Measurements from ENCODE around the gene KCTD5.
A peak's percentile ranks its signal among the peaks of the same experiment; 100 is the strongest.
"Not testable (repeated sequence)": the region's sequence is repeated elsewhere in the genome, so short reads cannot be mapped to it uniquely, and the experiment has no call there.

KCTD5 gene, protein sequence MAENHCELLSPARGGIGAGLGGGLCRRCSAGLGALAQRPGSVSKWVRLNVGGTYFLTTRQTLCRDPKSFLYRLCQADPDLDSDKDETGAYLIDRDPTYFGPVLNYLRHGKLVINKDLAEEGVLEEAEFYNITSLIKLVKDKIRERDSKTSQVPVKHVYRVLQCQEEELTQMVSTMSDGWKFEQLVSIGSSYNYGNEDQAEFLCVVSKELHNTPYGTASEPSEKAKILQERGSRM

DNA sequence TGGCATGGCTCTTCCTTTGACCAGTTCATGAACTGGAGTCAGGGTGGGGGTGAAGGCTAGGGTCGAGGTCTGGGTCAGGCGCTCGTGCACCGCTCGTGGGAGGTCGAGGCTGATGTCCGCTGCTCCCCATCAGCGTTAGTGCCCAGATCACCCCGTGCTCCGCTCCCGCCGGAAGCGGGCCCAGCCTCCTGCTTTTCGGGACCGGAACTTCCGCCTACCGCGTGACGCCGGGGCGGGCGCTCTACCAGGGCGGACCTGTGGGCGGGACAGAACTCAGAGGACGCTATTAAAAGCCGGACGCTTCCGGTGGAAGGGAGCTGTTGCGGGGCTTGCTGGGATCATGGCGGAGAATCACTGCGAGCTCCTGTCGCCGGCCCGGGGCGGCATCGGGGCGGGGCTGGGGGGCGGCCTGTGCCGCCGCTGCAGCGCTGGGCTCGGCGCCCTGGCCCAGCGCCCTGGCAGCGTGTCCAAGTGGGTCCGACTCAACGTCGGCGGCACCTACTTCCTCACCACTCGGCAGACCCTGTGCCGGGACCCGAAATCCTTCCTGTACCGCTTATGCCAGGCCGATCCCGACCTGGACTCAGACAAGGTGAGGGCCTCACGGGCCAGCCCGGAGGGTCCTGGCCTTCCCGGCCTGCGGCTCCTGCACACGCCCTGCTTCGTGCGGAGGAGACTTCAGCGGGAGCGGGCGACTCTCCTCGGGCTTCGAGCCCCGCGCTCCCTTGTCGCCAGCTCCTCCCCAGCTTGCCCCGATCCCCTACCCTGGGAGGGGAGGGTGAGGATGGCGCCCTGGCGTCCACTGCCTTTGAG is at the start of gene KCTD5:
KCTD5 (plus strand) TSS at position 315 of the 813 bp plus-strand sequence; CDS start at position 341, 26 bp downstream.
- DNase-seq = peak; percentile 96

DNA sequence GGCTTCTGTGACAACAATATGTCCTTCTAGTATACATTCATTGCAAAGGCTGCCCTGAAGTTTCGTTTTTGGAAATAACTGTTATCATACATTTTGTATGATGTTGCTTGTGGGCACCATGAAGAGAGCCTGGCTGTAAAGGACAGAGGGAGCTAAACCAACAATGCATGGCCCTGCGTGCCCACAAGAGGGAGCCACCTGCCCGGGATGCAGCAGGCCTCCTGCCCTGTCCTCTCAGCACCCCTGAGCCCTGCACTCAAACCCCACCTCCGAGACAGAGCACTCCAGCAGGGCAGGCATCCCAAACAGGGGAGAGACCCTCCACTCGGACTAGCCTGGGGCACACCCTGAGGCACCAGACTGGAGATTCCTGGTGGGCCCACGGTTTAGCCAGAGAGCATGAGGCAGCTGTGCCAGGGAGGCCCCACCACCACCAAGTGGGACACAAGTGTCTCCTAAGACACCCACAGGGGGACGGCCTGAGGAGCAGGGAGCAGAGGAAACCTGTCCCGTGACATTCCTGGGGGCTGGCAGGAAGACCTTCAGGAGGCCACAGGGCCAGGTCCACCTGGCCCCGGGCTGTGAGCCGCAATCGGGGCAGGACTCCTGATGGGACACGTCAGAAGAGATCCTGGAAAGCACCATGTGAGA is 43.1 kb upstream of the KCTD5 start:
- peak; percentile 54 for DNase-seq

DNA sequence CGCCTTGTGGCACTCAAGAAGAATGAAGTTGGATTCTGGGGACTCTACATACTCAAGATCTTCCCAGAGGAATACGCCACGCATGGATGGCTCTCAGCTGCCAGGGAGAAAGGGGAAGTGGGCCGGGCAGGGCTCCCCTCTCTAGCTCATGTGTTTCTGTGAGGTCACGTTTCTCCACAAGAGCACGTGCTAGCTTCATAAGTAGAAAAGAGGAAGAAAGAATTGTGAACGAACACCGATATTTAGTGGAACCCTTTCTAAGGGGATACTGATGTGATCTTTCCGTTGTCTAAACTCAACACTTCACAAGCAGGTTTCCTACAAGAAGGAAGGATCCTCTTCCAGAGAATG is 42.6 kb upstream of the KCTD5 start:
- not testable (repeated sequence) for DNase-seq

DNA sequence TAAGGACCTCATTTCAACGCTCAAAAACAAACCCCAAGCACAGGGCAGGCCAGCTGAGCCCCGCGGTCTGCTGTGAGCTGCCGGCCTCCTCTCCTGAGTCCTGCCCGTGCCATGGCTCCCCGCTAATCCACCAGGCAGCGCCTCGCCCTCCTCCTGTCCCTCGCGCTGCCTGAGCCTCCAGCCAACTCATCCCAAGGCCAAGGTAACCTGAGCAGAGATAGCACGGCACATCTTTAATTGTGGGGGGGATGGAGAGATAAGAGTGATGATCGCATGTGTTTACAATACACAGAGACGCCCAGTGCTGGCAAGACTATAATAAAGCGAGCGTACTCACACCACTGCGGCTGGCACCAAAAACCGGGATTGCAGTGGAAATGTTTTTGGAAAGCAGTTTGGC is 39.8 kb upstream of the KCTD5 start:
- not testable (repeated sequence) for DNase-seq

DNA sequence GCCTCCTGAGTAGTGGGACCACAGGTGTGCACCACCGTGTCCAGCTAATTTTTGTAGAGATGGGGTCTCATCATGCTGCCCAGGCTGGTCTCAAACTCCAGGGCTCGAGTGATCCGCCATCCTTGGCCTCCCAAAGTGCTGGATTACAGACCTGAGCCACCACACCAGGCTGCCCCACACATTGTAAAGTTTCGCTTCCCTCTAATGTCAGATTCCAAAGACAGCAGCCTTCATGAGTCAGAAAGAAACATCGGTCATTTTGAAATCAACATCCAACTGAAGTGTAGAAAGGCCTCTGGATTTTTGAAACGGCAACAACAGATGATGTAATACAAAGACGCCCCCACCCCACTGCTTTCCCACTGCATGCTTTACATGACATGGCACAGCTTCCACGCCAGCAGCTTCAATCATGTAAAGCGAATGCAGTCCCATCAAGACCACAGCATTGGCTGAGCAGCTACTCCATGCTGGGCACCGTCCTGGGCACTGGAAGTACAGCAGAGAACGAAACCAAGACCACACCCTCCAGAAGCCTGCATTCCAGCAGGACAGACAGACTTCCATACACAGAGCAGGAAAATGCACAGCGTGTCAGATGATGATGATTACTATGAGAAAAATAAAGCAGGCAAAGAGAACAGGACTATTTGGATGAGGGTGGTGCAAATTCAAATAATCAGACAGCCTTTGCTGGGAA is 37.4 kb upstream of the KCTD5 start:
- not testable (repeated sequence) for DNase-seq

DNA sequence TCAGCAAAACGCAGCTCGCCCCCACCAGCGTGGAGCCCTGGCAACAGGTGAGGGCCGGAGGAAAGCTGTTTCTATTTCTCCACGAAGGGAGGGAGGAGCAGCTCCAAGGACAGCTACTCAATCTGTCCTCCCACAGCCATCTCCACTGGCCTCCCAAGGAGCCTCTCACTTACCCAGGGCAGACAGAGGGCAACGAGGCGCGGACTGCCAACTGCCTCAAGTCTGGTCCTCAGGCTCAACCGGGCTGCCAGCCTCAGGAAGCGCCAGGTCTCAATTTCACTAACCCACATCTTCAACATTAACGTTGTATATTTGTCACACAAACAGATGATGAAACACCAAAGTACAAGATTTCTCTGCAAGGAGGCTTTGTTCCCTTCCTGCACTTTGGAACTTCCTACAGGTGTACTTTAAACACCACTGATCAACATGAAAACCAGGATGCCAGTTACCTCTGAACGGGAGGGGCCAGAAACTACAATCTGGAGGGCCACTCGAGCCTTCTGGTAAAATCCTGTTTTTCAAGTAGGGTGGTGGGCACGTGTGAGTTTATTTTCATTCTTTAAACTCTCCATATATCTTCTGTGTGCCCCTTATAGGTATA is 31.0 kb upstream of the KCTD5 start:
- DNase-seq = not testable (repeated sequence)

DNA sequence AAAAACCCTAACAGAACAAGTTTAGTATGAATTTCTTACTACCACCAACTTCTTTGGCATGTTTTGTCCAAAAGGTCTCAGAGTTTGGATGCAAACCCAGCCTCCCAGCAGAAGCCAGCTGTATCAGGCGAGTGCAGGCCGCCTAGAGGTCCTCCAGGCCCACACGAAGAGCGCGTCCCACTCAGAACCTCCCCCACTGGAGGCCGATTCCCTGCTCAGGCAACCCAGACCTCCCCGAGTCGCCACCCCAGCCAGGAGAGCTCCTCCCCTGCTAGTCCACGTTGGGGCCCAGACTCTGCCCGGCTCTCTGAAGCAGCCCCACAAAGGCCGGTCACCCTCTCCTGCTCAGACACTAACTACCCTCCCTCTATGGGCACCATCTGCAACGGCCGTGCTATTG is 28.4 kb upstream of the KCTD5 start:
- not testable (repeated sequence) for DNase-seq

DNA sequence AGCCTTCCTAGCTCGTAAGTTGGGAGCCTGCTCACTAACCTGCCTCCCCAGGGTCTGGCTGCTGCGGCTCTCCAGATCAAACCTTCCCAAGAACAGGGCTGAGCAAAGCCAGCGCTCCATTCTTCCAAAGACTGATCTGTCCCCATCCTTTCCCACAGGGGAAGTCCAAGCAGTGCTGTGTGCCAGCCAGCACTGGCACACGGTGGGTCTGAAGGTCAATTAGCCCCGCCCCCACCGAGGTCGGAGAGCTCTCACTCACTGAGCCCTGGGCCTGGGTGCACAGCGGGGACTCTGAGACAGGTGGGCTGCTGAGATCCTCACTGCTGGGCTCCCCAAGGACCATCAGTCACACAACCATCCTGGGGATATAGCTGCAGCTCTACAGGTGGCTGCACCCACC is 27.4 kb upstream of the KCTD5 start:
- DNase-seq = not testable (repeated sequence)

DNA sequence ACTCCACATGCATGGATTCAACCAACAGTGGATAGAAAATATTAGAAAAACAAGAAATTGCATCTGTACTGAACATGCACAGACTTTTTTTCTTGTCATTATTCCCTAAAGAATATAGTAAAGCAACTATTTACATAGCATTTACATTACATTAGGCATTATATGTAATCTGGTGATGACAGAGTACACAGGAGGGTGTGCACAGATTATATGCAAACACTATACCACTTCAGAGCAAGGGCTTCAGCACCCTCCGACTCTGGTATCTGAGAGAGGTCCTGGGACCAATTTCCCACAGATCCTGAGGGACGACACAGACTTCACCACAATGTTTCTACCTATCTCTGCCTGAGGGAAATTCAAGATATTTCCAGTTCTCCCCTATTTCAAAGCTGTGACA is 25.3 kb upstream of the KCTD5 start:
- DNase-seq = no peak

DNA sequence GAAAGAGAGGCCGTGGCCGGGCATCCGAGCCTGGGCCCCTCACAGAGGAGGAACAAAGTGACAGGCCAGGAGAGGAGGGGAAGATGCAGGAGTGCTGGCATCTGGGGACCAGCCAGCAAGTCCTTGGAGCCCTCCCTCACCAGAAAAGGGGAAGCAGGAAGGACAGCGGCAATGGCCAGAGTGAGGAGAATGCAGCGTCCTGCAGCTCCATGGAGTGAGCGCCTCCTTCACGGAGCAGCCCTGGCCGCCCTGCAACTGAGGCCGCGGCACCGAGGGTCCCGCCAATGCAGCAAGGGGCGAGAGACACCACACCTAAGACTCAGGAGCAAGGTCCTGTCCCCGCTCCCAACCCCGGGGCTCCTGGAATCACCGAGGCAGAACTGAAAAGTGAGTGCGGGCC is 24.5 kb upstream of the KCTD5 start:
- not testable (repeated sequence) for DNase-seq

DNA sequence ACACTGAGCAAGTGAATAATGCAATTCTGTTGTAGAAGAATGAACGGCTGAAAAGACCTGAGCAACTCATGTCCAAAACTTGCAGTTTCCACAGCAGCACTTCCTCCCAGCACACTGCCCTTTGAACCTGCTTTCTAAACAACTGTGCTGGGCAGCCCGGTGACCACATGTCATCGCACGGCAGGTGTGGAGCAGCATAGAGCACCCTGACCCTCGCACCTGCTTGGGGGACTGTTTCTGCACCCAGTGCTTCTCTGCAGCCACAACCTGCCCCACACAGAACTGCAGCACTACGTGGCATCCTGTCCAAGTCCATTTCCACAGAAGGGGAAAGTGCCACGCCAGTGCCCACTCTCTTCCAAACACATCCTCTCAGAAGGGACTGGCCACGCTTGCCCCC is 22.8 kb upstream of the KCTD5 start:
- DNase-seq = not testable (repeated sequence)

DNA sequence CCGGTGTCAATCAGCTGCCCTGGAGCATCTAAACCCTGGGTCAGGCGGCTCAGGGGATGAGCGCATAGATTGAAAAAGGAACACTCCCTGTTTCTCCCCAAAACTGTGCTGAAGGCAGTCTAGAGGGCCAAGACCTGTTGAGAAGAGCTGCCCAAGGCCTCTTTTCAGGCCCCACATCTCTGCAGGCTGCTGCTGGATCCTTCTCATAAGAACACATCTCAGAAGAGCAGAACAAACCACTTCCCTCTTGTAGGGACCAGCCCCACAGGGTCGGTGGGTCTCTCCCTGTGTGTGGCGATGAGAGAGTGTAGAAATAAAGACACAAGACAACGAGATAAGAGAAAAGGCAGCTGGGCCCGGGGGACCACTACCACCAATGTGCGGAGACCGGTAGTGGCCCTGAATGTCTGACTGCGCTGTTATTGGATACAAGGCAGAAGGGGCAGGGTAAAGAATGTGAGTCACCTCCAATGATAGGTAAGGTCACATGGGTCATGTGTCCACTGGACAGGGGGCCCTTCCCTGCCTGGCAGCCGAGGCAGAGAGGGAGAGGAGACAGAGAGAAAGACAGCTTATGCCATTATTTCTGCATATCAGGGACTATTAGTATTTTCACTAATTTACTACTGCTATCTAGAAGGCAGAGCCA is 22.2 kb upstream of the KCTD5 start:
- DNase-seq = not testable (repeated sequence)

DNA sequence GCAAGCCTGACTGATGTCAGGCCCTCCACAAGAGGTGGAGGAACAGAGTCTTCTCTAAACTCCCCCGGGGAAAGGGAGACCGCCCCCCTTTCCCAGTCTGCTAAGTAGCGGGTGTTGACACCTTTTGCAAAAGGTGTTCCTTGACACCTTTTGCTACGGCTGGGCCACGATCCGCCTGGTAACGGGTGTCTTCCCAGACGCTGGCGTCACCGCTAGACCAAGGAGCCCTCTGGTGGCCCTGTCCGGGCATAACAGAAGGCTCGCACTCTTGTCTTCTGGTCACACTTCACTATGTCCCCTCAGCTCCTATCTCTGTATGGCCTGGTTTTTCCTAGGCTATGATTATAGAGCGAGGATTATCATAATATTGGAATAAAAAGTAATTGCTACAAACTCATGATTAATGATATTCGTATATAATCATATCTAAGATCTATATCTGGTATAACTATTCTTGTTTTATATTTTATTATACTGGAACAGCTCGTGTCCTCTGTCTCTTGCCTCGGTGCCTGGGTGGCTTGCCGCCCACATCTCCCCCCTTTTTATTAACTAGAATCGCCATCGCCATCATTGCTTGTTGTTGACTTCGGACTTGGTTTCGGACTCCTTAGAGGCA is 21.5 kb upstream of the KCTD5 start:
- DNase-seq = peak; percentile 48

DNA sequence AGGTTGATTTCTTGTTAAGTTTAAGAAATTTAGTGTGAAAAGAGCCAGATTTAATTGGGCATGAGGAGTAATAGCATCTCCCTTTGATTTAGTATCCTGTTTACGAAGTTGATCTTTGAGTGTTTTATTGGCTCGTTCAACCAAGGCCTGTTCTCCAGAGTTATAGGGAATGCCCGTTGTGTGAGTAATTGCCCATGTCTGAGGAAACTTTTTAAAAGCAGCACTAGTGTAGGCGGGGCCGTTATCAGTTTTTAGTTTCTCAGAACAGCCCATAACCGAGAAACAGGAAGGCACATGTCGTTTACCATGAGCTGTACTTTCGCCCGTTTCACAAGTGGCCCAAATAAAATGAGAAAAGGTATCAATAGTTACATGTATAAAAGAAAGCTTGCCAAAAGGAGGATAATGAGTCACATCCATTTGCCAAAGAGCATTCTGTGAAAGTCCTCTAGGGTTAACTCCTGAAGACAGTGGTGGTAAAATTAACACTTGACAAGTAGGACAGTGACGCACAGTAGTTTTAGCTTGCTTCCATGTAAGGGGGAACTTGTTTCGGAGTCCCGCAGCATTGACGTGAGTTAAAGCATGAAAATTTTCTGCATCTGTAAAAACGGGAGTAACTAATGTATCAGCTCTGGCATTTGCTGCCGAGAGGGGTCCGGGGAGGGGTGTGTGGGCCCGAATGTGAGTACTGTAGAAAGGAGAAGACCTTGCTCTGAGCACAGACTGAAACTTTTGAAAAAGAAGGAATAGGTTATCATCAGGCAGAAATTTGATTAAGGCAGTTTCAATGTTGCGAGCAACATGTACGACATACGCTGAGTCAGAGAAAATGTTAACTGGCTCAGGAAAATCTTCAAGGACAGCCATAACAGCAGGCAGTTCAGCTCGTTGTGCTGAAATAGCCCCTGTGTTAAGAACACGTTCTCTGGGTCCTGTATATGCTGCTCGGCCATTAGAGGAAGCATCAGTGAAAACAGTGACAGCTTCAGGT is 18.5 kb upstream of the KCTD5 start:
- peak; percentile 56 for DNase-seq

DNA sequence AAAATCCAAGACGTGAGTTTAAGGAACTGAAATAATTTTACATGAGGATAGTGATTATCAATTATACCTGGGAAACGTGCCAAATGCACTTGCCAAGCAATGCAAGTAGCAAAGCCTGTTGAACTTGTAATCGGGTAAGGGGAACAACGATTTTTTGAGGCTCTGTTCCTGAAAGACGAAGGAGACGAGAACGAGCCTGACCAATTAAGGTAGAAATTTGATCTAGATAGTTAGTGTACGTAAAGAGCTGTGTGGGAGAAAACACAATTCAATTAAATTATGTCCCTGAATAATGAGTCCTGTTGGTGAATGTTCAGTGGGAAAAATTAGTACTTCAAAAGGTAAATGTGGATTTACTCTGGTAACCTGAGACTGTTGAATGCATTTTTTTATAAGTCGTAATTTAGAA is 17.7 kb upstream of the KCTD5 start:
- DNase-seq = no peak

DNA sequence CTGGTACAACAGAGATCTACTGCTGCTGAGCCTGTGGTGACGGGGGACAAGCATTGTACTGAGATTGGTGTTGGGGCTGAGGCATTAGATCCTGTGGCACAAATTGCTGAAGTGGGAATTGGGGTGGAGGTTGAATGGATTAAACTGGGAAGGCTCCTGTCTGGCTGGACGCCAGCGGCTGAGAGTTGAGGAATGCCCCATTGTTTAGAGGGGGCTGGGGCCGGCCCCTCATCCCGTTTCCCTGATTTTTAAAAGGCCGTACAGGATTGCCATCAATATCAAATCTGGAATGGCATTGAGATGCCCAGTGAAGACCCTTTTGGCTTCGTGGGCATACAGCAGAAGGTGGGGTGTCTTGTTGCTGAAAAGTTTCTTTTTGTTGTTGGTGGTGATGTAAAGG is 15.7 kb upstream of the KCTD5 start:
- not testable (repeated sequence) for DNase-seq

DNA sequence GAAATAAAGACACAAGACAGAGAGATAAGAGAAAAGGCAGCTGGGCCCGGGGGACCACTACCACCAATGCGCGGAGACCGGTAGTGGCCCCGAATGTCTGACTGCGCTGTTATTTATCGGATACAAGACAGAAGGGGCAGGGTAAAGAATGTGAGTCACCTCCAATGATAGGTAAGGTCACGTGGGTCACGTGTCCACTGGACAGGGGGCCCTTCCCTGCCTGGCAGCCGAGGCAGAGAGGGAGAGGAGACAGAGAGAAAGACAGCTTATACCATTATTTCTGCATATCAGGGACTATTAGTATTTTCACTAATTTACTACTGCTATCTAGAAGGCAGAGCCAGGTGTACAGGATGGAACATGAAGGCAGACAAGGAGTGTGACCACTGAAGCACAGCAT is 12.7 kb upstream of the KCTD5 start:
- not testable (repeated sequence) for DNase-seq

DNA sequence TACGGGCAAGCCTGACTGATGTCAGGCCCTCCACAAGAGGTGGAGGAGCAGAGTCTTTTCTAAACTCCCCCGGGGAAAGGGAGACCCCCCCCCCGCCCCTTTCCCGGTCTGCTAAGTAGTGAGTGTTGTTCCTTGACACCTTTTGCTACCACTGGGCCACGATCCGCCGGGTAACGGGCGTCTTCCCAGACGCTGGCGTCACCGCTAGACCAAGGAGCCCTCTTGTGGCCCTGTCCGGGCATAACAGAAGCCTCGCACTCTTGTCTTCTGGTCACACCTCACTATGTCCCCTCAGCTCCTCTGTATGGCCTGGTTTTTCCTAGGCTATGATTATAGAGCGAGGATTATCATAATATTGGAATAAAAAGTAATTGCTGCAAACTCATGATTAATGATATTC is 12.3 kb upstream of the KCTD5 start:
- peak; percentile 68 for DNase-seq

DNA sequence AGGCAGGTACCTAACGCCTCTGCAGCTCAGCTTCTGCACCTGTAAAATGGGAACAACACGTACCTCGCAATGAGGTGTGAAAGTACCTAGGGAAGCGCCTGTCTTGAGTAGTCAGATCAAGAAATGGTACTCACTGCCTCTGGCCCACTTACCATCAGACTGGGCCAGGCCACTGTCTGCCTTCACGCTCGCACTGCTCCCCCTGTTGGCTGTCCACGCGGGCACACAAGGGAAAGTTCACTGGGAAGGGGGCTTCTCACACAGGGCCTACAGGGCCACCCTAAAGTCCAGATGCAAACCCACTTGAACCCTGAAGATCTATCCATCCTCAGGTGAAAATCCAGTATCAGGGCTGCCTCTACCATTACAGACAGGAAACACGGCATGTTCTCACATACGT is 11.1 kb upstream of the KCTD5 start:
- peak; percentile 29 for DNase-seq

DNA sequence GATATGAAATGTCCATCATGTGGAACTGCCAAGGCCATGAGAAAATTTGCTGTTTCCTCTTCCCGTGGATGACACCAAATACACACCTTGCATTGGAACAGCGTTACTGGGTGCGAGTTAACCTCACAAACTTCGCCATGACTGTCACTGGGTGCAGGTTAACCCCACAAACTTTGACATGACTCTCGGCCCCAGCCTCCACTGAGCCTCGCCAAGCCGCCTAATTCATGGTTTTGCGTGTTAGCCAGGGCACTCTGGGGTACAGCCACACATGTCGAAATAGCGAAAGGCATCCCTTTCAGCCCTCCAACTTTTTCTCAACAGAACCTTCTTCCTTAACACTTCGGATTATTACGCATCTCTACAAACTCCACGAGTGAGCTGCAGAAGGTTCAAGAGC is 10.6 kb upstream of the KCTD5 start:
- no peak for DNase-seq
